Measurements from ENCODE around the gene MRPS25.
"Not testable (repeated sequence)": the region's sequence is repeated elsewhere in the genome, so short reads cannot be mapped to it uniquely, and the experiment has no call there.

MRPS25 gene

GRCh38 chr3:15007681-15008141 lies 57.4 kb downstream of the MRPS25 start:
- DNase-seq (ENCODE audit: low read depth), result peak; percentile 68
- H3K4me3 ChIP-seq (ENCODE audit: low read depth, low read length), result no peak overlapping the region

DNA sequence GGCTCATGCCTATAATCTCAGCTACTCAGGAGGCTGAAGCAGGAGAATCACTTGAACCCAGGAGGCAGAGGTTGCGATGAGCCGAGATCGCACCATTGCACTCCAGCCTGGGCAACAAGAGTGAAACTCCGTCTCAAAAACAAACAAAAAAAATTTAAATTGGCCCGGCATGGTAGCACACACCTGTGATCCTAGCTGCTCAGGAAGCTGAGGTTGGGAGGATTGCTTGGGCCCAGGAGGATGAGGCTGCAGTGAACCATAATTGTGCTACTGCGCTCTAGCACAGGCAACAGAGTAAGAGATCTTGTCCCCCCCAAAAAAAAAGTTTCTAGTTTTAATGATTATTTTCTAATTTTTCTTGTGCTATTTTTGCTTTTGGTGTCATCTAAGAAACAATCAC lies 65.9 kb downstream of the MRPS25 start:
- not testable (repeated sequence) for H3K4me3 ChIP-seq (ENCODE audit: low read depth, low read length); DNase-seq (ENCODE audit: low read depth)
